ENCODE results near the gene NR1H2. TPM values are rescaled to one million over a fixed set of nuclear protein-coding genes. Genes with fewer than 3 reads are reported as not detected.

Gene NR1H2
- total RNA-seq, 4 donors from 2014 or later: 76.7 to 102 (median 98.9) TPM

- Histone ChIP-seq H3K4me1 (peaks cover 0 to 7% (median 0%) of the 10 kb centered on the region in 4 donors), H3K27me3 (no peaks in the 10 kb centered on the region), H3K36me3 (no peaks in the 10 kb centered on the region), H3K9me3 (no peaks in the 10 kb centered on the region), H3K4me3 (peak overlapping the region in 1 of 4 donors; percentile 47), H3K27ac (peak overlapping the region in 2 of 4 donors; percentile 88 to 95)
- DNase-seq: no peak
- TF ChIP-seq CTCF (IDR thresholded peaks at IDR 0.05): no peak
- TF ChIP-seq POLR2A (IDR thresholded peaks at IDR 0.05): no peak
Observed at GRCh38 chr19:50356691-50357177, 19.5 kb upstream of the NR1H2 start.

GRCh38 chr19:50357178-50358100 lies 18.8 kb upstream of the NR1H2 start:
- Histone ChIP-seq H3K9me3 (no peaks in the 10 kb centered on the region), H3K4me3 (peak overlapping the region; percentile 39 to 48 (median 46)), H3K27ac (peak overlapping the region; percentile 83 to 95 (median 86)), H3K4me1 (peaks cover 0 to 7% (median 0%) of the 10 kb centered on the region in 4 donors), H3K36me3 (no peaks in the 10 kb centered on the region), H3K27me3 (no peaks in the 10 kb centered on the region)
- DNase-seq: peak; percentile 82 to 93 (median 90)
- TF ChIP-seq CTCF (IDR thresholded peaks at IDR 0.05): peak; percentile 87 to 95 (median 88)
- no peak for TF ChIP-seq POLR2A (IDR thresholded peaks at IDR 0.05)

GRCh38 chr19:50358483-50359327 lies 17.6 kb upstream of the NR1H2 start:
- Histone ChIP-seq H3K27ac (peak overlapping the region; percentile 83 to 95 (median 86)), H3K27me3 (no peaks in the 10 kb centered on the region), H3K36me3 (no peaks in the 10 kb centered on the region), H3K4me3 (peak overlapping the region; percentile 39 to 48 (median 46)), H3K9me3 (no peaks in the 10 kb centered on the region), H3K4me1 (peaks cover 0 to 7% (median 0%) of the 10 kb centered on the region in 4 donors)
- peak; percentile 70 to 85 (median 72) for DNase-seq
- TF ChIP-seq CTCF (IDR thresholded peaks at IDR 0.05) (no peak), POLR2A (IDR thresholded peaks at IDR 0.05) (peak in 1 of 2 donors; percentile 30)

GRCh38 chr19:50359328-50359818 lies 16.9 kb upstream of the NR1H2 start:
- peaks cover 0 to 7% (median 0%) of the 10 kb centered on the region in 4 donors for H3K4me1 ChIP-seq
- TF ChIP-seq CTCF (IDR thresholded peaks at IDR 0.05) (no peak), POLR2A (IDR thresholded peaks at IDR 0.05) (no peak)
- no peaks in the 10 kb centered on the region for H3K9me3 ChIP-seq
- no peak overlapping the region for H3K27ac ChIP-seq
- no peaks in the 10 kb centered on the region for H3K36me3 ChIP-seq
- no peak for DNase-seq
- H3K27me3 ChIP-seq: no peaks in the 10 kb centered on the region
- H3K4me3 ChIP-seq: no peak overlapping the region
